H1 (cell line): Measurements from ENCODE around the gene NPIPB8. TPM values are rescaled to one million over a fixed set of nuclear protein-coding genes. Genes with fewer than 3 reads are reported as not detected.
"Not testable (repeated sequence)": the region's sequence is repeated elsewhere in the genome, so short reads cannot be mapped to it uniquely, and the experiment has no call there.

ENCODE experiments used
- CTCF ChIA-PET: fragments of 300-600 bp; sonication (Branson Sonifier 250); formaldehyde crosslinking; loops from one replicate; lab custom pipeline; 2021; ENCODE audit not compliant: partially characterized antibody; lab: Charles Lee
- POLR2A ChIA-PET: fragments of 300-600 bp; sonication (Branson Sonifier 250); formaldehyde crosslinking; loops from one replicate; lab custom pipeline; 2021; ENCODE audit warnings: inconsistent platforms; ENCODE audit not compliant: partially characterized antibody; lab: Charles Lee
- DNase-seq, 2 experiments: peaks; one replicate each; pipeline versions ENCODE4 v3.0.0 to v3.0.0-alpha.2; 2010 to 2022; ENCODE audit warnings: low spot score in 2 of 2, low read depth in 1 of 2, mixed read lengths in 1 of 2
- FAIRE-seq: peaks from 2 replicates; lab custom pipeline; 2011; peaks lifted over from hg19 to GRCh38; lab: Jason Lieb, UNC
- H2AFZ ChIP-seq: 2 replicates; pipeline ENCODE4 v1.8.1; 2012; ENCODE audit warnings: low read length, inconsistent platforms
- H2AK5ac ChIP-seq: 2 replicates; pipeline ENCODE4 v1.6.1; 2013; ENCODE audit warnings: low read depth, low read length
- H2BK120ac ChIP-seq: replicated peaks from 2 replicates; pipeline ENCODE3; 2013; ENCODE audit warnings: low read depth, low read length, inconsistent platforms
- H2BK12ac ChIP-seq: 2 replicates; pipeline ENCODE4 v1.6.1; 2013; ENCODE audit warnings: low read depth, low read length
- H2BK15ac ChIP-seq: 2 replicates; pipeline ENCODE4 v1.6.1; 2013; ENCODE audit warnings: low read length
- H2BK20ac ChIP-seq: 2 replicates; pipeline ENCODE4 v1.6.1; 2013; ENCODE audit warnings: low read length
- H2BK5ac ChIP-seq: 2 replicates; pipeline ENCODE4 v1.6.1; 2013; ENCODE audit warnings: low read depth, low read length
- H3K14ac ChIP-seq: 2 replicates; pipeline ENCODE4 v1.6.1; 2013; ENCODE audit warnings: inconsistent platforms; ENCODE audit not compliant: insufficient read length
- H3K18ac ChIP-seq: 2 replicates; pipeline ENCODE4 v1.6.1; 2013; ENCODE audit warnings: low read length; ENCODE audit errors: extremely low read depth
- H3K23ac ChIP-seq: 2 replicates; pipeline ENCODE4 v1.6.1; 2013; ENCODE audit warnings: inconsistent platforms; ENCODE audit not compliant: insufficient read length
- H3K23me2 ChIP-seq: 2 replicates; pipeline ENCODE4 v1.6.1; 2013; ENCODE audit warnings: low read depth, low read length
- H3K27ac ChIP-seq: 2 replicates; pipeline ENCODE4 v1.6.1; 2011; ENCODE audit warnings: low read depth, low read length, inconsistent platforms
- H3K27me3 ChIP-seq, 4 experiments: replicated peaks in 1 of 4; 1 replicate in 1 of 4; 2 replicates in 3 of 4; pipeline versions ENCODE4 v1.6.1 to v1.8.1; 2011 to 2013; ENCODE audit warnings: low read length in 3 of 4, mild to moderate bottlenecking in 3 of 4, inconsistent platforms in 2 of 4, mixed read lengths in 2 of 4, moderate library complexity in 1 of 4; ENCODE audit not compliant: control insufficient read depth in 3 of 4, insufficient read depth in 3 of 4; ENCODE audit errors: extremely low read depth in 1 of 4
- H3K36me3 ChIP-seq, 4 experiments: 2 replicates each; pipeline versions ENCODE4 v1.6.1 to v1.8.1; 2011 to 2013; ENCODE audit warnings: mild to moderate bottlenecking in 4 of 4, low read length in 3 of 4, moderate library complexity in 2 of 4, control low read depth in 1 of 4, inconsistent platforms in 1 of 4; ENCODE audit not compliant: insufficient read depth in 4 of 4, control insufficient read depth in 2 of 4
- H3K4ac ChIP-seq: replicated peaks from 2 replicates; pipeline ENCODE3; 2013; ENCODE audit warnings: low read length, low read depth, mixed read lengths, inconsistent platforms; ENCODE audit not compliant: insufficient read length
- H3K4me1 ChIP-seq, 4 experiments: replicated peaks in 1 of 4; 1 replicate in 1 of 4; 2 replicates in 3 of 4; pipeline versions ENCODE4 v1.6.1 to v1.8.1; 2011 to 2013; ENCODE audit warnings: low read length in 3 of 4, inconsistent platforms in 2 of 4, mixed read lengths in 1 of 4; ENCODE audit not compliant: insufficient read depth in 4 of 4, control insufficient read depth in 3 of 4
- H3K4me2 ChIP-seq, 2 experiments: 2 replicates each; pipeline versions ENCODE4 v1.6.1 to v1.8.1; 2011 to 2013; ENCODE audit warnings: low read depth in 2 of 2, low read length in 2 of 2, control low read depth in 1 of 2, inconsistent platforms in 1 of 2, mild to moderate bottlenecking in 1 of 2; ENCODE audit not compliant: insufficient read depth in 1 of 2
- H3K4me3 ChIP-seq, 4 experiments: fragments of 200-600, 300-600 bp in 1 of 4; sonication (generic), shearing (Covaris generic), sonication (Bioruptor Twin) in 1 of 4; 2 replicates each; pipeline versions ENCODE4 v1.5.1 to v1.8.1; 2011 to 2016; ENCODE audit warnings: low read length in 4 of 4, low read depth in 3 of 4, control low read depth in 2 of 4, inconsistent platforms in 2 of 4, mild to moderate bottlenecking in 2 of 4, mixed read lengths in 1 of 4, moderate library complexity in 1 of 4; ENCODE audit not compliant: insufficient read depth in 2 of 4; ENCODE audit errors: extremely low read depth in 1 of 4
- H3K56ac ChIP-seq: replicated peaks from 2 replicates; pipeline ENCODE3; 2013; ENCODE audit warnings: low read depth, mild to moderate bottlenecking, mixed read lengths, low read length, inconsistent platforms; ENCODE audit not compliant: insufficient read length
- H3K79me1 ChIP-seq: 2 replicates; pipeline ENCODE4 v1.6.1; 2013; ENCODE audit warnings: low read depth, low read length, control low read depth
- H3K79me2 ChIP-seq, 2 experiments: 2 replicates each; pipeline versions ENCODE4 v1.6.1 to v1.8.1; 2012 to 2013; ENCODE audit warnings: low read length in 2 of 2, mild to moderate bottlenecking in 2 of 2, inconsistent platforms in 1 of 2; ENCODE audit not compliant: insufficient read depth in 2 of 2, control insufficient read depth in 1 of 2
- H3K9ac ChIP-seq, 4 experiments: replicated peaks in 1 of 4; 1 replicate in 1 of 4; 2 replicates in 3 of 4; pipeline versions ENCODE4 v1.6.1 to v1.8.1; 2011 to 2013; ENCODE audit warnings: low read depth in 3 of 4, low read length in 3 of 4, control low read depth in 2 of 4, mild to moderate bottlenecking in 2 of 4, moderate library complexity in 2 of 4, inconsistent platforms in 1 of 4; ENCODE audit errors: extremely low read depth in 1 of 4
- H3K9me3 ChIP-seq, 2 experiments: 2 replicates each; pipeline versions ENCODE4 v1.6.1 to v1.8.1; 2012 to 2013; ENCODE audit warnings: mild to moderate bottlenecking in 2 of 2, moderate library complexity in 2 of 2, control low read depth in 1 of 2, inconsistent platforms in 1 of 2, low read depth in 1 of 2, low read length in 1 of 2, mixed read lengths in 1 of 2; ENCODE audit not compliant: insufficient read depth in 2 of 2
- H4K20me1 ChIP-seq, 2 experiments: replicated peaks in 1 of 2; 2 replicates each; pipeline versions ENCODE3 to v1.8.1; 2011 to 2013; ENCODE audit warnings: inconsistent platforms in 2 of 2, low read length in 2 of 2, mild to moderate bottlenecking in 1 of 2; ENCODE audit not compliant: insufficient read depth in 2 of 2, control insufficient read depth in 1 of 2
- H4K5ac ChIP-seq: 2 replicates; pipeline ENCODE4 v1.6.1; 2013; ENCODE audit warnings: low read length, low read depth, mixed read lengths, inconsistent platforms; ENCODE audit not compliant: insufficient read length
- H4K8ac ChIP-seq: 2 replicates; pipeline ENCODE4 v1.8.0; 2013; ENCODE audit warnings: mild to moderate bottlenecking, moderate library complexity, low read length, inconsistent platforms; ENCODE audit not compliant: insufficient read depth; ENCODE audit errors: extremely low read depth
- H4K91ac ChIP-seq: replicated peaks from 2 replicates; pipeline ENCODE3; 2013; ENCODE audit warnings: low read length, mixed read lengths, inconsistent platforms; ENCODE audit not compliant: insufficient read length
- WGBS, 2 experiments: shearing (Covaris generic) in 1 of 2; methylation state at CpG; one replicate each; pipeline versions ENCODE4 v1.1.6 to v1.1.7; 2013 to 2015; ENCODE audit warnings: low lambda C conversion rate in 2 of 2, mixed read lengths in 2 of 2, inconsistent platforms in 1 of 2, low coverage in 1 of 2, missing lambda C conversion rate in 1 of 2; ENCODE audit not compliant: insufficient replicate concordance in 2 of 2, insufficient coverage in 1 of 2, insufficient read length in 1 of 2; ENCODE audit errors: extremely low coverage in 1 of 2, missing lambda C conversion rate in 1 of 2; 5-methylcytosine and 5-hydroxymethylcytosine counted together
- polyA plus RNA-seq, 7 experiments: library from polyadenylated mRNA; depleted of rRNA in 3 of 7; stranded (reverse) in 5 of 7; unstranded in 2 of 7; fragments of >200 nt in 5 of 7; fragments of 200-250 nt in 2 of 7; gene quantifications; 1 replicate in 5 of 7; 2 replicates in 1 of 7; 4 replicates in 1 of 7; pipeline versions ENCODE4 v1.2.1 to v1.2.3, GENCODE V29; 2011 to 2013; ENCODE audit warnings: missing spikeins in 2 of 7, mixed read lengths in 2 of 7
- total RNA-seq: library from RNA; stranded (reverse); fragmentation: NEBNext Ultra II Directional; extraction: Animal tissue kit (Norgen Biotek cat#: 25700); gene quantifications from 2 replicates; pipeline ENCODE4 v1.2.1, GENCODE V29; 2021

Gene NPIPB8
- total and polyA plus RNA-seq, 2 of the 8 experiments (the other 6 are each of a cell fraction or from before 2014, with no cell fraction given): 0.05 TPM; not detected in 1

DNA sequence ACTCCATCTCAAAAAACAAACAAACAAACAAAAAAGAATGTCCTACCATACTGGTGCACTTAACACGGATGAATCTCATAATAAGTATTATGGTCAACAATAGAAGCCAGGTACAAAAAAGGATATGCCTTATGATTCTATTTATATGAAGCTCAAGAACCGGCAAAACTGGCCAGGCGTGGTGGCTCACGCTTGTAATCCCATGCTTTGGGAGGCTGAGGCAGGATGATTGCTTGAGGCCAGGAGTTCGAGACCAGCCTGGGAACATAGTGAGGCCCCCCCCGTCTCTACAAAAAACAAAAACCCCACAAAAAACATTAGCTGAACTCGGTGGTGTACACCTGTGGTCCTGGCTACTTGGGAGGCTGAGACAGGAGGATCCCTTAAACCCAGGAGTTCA lies 66.4 kb downstream of the NPIPB8 start:
- H2BK12ac ChIP-seq, H4K91ac ChIP-seq, H3K9me3 ChIP-seq, H3K4ac ChIP-seq, CTCF ChIA-PET, H2BK5ac ChIP-seq, H3K79me2 ChIP-seq, FAIRE-seq, H3K56ac ChIP-seq, H3K27ac ChIP-seq, H3K14ac ChIP-seq, H3K79me1 ChIP-seq, H2BK120ac ChIP-seq, H2BK15ac ChIP-seq, H4K5ac ChIP-seq, H4K20me1 ChIP-seq, H3K27me3 ChIP-seq, H3K4me2 ChIP-seq, H3K23me2 ChIP-seq, H3K36me3 ChIP-seq, H3K23ac ChIP-seq, H2AK5ac ChIP-seq, H2BK20ac ChIP-seq, H2AFZ ChIP-seq, H4K8ac ChIP-seq, DNase-seq, POLR2A ChIA-PET, H3K9ac ChIP-seq, H3K18ac ChIP-seq, H3K4me1 ChIP-seq, H3K4me3 ChIP-seq: not testable (repeated sequence)
- WGBS, 2 experiments: no CpG with 5 or more reads among the region's 7 CpGs

Other genes starting within 250 kb of the NPIPB8 start
- gene EIF3CL, start 234.2 kb upstream of the NPIPB8 start, total RNA-seq: not detected in 2 replicates
- gene EIF3CL, start 234.2 kb upstream of the NPIPB8 start, polyA plus RNA-seq (2011; rRNA removed): 208 and 210 TPM in 2 replicates
- not detected in 2 replicates for gene NPIPB7, start 165.7 kb upstream of the NPIPB8 start, total RNA-seq
- 0.51 and 0.58 TPM in 2 replicates for gene NPIPB7, start 165.7 kb upstream of the NPIPB8 start, polyA plus RNA-seq (2011; rRNA removed)
- gene CLN3, start 146.0 kb upstream of the NPIPB8 start, total RNA-seq: 22.9 and 24.3 TPM in 2 replicates
- gene CLN3, start 146.0 kb upstream of the NPIPB8 start, polyA plus RNA-seq (2011; rRNA removed): 44.3 and 44.5 TPM in 2 replicates
- gene APOBR, start 143.4 kb upstream of the NPIPB8 start, total RNA-seq: not detected in 2 replicates
- not detected in 2 replicates for gene APOBR, start 143.4 kb upstream of the NPIPB8 start, polyA plus RNA-seq (2011; rRNA removed)
- gene IL27, start 131.2 kb upstream of the NPIPB8 start, total RNA-seq: not detected in 2 replicates
- not detected in 2 replicates for gene IL27, start 131.2 kb upstream of the NPIPB8 start, polyA plus RNA-seq (2011; rRNA removed)
- gene NUPR1, start 99.1 kb upstream of the NPIPB8 start, total RNA-seq: 0.20 TPM in 1 of 2 replicates, not detected in the other
- gene NUPR1, start 99.1 kb upstream of the NPIPB8 start, polyA plus RNA-seq (2011; rRNA removed): 0.09 and 0.17 TPM in 2 replicates
- gene SGF29, start 84.1 kb upstream of the NPIPB8 start, total RNA-seq: 22.7 and 23.2 TPM in 2 replicates
- gene SGF29, start 84.1 kb upstream of the NPIPB8 start, polyA plus RNA-seq (2011; rRNA removed): 3.1 and 5.8 TPM in 2 replicates
- 0.23 and 0.35 TPM in 2 replicates for gene SULT1A2, start 41.0 kb upstream of the NPIPB8 start, total RNA-seq
- gene SULT1A2, start 41.0 kb upstream of the NPIPB8 start, polyA plus RNA-seq (2011; rRNA removed): 0.29 and 0.44 TPM in 2 replicates
- gene SULT1A1, start 28.0 kb upstream of the NPIPB8 start, total RNA-seq: 3.4 and 4.0 TPM in 2 replicates
- gene SULT1A1, start 28.0 kb upstream of the NPIPB8 start, polyA plus RNA-seq (2011; rRNA removed): 2.0 and 2.1 TPM in 2 replicates
- gene EIF3C, start 73.4 kb downstream of the NPIPB8 start, total RNA-seq: 1,250 and 1,276 TPM in 2 replicates
- 672 and 1,053 TPM in 2 replicates for gene EIF3C, start 73.4 kb downstream of the NPIPB8 start, polyA plus RNA-seq (2011; rRNA removed)
- gene NPIPB9, start 113.7 kb downstream of the NPIPB8 start, total RNA-seq: 0.96 and 2.4 TPM in 2 replicates
- 0.41 and 0.42 TPM in 2 replicates for gene NPIPB9, start 113.7 kb downstream of the NPIPB8 start, polyA plus RNA-seq (2011; rRNA removed)
- 218 and 227 TPM in 2 replicates for gene ATXN2L, start 184.9 kb downstream of the NPIPB8 start, total RNA-seq
- 79.1 and 131 TPM in 2 replicates for gene ATXN2L, start 184.9 kb downstream of the NPIPB8 start, polyA plus RNA-seq (2011; rRNA removed)
- gene TUFM, start 208.3 kb downstream of the NPIPB8 start, total RNA-seq: 243 and 249 TPM in 2 replicates
- gene TUFM, start 208.3 kb downstream of the NPIPB8 start, polyA plus RNA-seq (2011; rRNA removed): 216 and 283 TPM in 2 replicates
- gene SH2B1, start 225.8 kb downstream of the NPIPB8 start, total RNA-seq: 38.5 and 39.7 TPM in 2 replicates
- 32.0 and 57.5 TPM in 2 replicates for gene SH2B1, start 225.8 kb downstream of the NPIPB8 start, polyA plus RNA-seq (2011; rRNA removed)
- 2.4 and 3.0 TPM in 2 replicates for gene ATP2A1, start 240.4 kb downstream of the NPIPB8 start, total RNA-seq
- 1.7 and 3.1 TPM in 2 replicates for gene ATP2A1, start 240.4 kb downstream of the NPIPB8 start, polyA plus RNA-seq (2011; rRNA removed)